Ecto neural progenitor cell (in vitro differentiated cells): ENCODE measurements around the gene CD163L1.
A peak's percentile ranks its signal among the peaks of the same experiment; 100 is the strongest.
"Not testable (repeated sequence)": the region's sequence is repeated elsewhere in the genome, so short reads cannot be mapped to it uniquely, and the experiment has no call there.

ENCODE experiments used
- DNase-seq: peaks from one replicate; pipeline ENCODE4 v3.0.0-alpha.2; 2018; ENCODE audit warnings: low spot score

CD163L1 gene

DNA sequence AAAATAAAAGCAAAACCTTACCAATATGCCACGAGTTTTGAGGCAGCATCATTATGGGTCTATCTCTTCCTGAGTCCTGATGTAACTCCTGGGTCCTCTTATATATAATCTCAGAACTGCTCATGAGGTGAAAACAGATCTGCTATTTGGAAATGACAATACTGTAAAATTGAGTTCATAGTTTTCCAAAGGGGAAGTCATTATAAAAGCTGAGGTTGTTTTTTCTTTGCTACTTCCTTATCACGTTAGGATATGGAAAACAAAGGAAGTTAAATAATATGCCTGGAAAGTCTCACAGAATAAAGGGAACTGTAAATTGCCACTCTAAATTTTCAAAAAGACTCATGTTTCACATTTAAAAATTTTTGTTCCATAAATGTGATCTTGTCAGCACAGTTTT lies at the start of gene CD163L1:
Gene CD163L1, minus strand, starts transcription at position 78 of the 400 bp plus-strand sequence. Its CDS starts 26 bp downstream, at position 52.
- no peak for DNase-seq

DNA sequence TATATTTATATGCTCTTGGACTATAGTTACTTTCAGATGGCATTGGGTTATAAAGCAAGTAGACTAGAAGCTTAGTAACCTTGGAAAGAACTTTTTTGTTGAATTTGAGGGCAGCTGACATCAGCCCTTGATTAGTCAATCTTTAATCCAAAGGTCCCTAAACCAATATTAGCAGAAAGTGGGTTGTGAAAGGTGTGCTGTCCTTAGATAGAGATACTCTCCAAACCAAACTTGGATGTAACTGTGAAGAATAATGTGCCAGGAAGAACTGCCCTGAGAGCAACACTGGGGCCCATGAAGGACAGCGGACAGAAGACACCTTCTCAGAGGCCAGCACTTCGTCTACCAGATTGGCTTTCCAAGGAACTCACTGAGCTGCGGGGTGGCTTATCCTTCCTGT lies 49.1 kb upstream of the CD163L1 start:
- no peak for DNase-seq

DNA sequence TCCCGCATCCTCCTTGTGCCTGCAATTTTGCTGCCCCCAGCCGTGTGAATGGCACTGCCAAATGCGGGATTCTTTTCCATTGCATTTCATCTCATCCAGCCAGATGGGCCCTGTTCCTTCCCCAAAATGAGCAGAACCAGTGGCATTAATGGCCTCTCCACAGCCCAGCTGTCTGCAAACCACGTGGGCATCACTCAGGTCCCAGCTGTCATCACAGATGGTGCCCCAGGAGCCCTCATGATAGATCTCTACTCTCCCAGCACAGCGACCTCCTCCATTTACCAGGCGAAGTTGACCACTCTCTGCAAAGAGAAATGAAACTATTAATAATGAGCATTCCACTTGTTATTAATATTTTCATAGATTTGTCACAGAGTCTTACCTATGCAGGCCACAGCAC lies 42.6 kb upstream of the CD163L1 start:
- DNase-seq, result no peak

DNA sequence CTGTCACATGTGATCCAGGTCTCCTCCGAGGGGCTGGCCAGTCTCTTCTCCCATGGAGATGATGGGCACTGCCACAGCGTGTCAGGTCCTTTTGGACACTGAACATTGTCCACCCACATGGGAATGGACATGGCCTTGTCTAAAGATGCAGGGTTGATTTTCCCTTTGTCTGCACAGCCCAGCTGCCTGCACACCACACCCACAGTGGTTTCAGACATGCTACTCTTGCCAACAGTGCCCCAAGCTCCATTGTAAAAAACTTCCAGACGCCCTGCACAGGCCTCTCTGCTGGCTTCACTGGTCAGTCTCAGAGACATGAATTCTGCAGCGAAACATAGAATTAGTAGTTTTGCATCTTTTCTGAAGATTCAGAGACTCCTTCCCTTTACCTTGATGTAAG lies 41.1 kb upstream of the CD163L1 start:
- DNase-seq, result no peak

DNA sequence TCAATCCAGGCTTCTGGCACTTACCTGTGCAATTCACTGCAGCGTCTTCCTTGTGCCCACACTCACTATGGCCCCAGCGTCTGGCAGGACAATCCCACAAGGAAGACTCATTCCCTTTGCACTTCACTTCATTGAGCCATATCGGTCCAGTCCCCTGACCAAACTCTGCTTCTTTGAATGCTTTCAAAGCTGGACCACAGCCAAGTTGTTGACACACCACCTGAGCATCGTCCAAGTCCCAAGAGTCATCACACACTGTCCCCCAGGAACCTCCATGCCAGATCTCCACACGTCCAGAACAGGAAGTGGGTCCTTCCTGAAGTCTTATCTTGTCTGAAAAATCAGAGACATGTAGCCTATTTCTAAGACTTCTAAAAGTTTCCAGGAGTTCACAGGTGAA lies 39.4 kb upstream of the CD163L1 start:
- no peak for DNase-seq

DNA sequence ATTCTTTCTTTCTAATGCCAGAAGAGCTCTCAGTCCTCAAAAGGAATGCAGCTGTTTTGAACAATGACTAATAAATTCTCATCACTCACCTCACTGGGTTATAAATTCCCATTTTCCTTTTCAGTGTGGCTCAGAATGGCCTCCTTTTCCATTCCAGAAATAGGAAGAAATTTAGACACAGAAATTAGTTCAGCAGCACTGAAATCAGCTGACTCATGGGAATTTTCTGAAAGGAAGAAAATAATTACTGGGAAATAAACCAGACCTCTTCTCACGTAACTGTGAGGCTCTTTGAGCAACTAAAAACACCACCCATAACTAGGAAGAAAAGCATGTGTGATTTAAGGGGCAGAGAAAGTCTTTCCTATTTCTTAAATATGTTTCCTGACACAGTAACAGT lies 35.8 kb upstream of the CD163L1 start:
- DNase-seq, result no peak

DNA sequence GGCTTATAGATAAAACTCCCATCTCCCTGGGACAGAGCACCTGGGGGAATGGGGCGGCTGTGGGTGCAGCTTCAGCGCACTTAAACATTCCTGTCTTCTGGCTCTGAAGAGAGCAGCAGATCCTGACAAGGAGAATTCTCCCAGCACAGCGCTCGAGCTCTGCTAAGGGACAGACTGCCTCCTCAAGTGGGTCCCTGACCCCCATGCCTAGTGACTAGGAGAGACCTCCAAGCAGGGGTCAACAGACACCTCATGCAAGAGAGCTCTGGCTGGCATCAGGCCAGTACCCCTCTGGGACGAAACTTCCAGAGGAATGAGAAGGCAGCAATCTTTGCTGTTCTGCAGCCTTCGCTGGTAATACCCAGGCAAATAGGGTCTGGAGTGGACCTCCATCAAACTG lies 28.1 kb upstream of the CD163L1 start:
- DNase-seq, result no peak

DNA sequence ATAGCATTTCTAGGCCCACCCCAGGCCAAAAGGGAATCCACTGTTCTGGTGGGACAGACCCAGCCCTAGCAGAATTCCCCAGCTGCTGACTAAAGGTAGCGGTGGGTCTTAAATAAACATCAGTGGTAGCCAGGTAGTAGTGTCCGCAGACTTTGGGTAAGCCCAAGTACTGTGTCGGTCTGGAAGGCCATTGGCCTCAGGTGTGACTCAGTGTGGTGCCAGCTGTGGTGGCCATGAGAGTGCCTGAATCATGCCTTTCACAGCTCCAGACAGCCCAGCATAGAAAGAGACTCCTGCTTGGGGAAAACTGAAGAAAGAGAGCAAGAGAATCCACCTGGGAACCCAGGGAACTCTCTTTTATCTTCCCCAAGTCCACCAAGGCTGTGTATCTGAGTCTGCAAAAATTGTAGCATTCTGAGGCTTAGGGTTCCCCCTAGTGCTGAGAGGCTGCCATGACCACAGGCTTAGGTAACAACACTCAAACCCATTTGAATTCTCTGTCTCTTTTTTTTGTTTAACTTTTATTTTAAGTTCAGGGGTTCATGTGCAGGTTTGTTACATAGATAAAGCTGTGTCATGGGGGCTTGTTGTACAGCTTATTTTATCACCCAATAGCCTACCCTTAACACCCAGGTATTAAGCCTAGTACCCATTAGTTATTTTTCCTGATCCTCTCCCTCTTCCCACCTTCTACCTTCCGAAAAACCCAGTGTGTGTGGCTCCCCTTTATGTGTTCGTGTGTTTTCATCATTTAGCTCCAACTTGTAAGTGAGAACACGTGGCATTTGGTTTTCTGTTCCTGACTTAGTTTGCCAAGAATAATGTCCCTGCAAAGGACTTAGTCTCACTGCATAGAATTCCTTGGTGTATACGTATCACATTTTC lies 16.7 kb upstream of the CD163L1 start:
- DNase-seq, result peak; percentile 71

DNA sequence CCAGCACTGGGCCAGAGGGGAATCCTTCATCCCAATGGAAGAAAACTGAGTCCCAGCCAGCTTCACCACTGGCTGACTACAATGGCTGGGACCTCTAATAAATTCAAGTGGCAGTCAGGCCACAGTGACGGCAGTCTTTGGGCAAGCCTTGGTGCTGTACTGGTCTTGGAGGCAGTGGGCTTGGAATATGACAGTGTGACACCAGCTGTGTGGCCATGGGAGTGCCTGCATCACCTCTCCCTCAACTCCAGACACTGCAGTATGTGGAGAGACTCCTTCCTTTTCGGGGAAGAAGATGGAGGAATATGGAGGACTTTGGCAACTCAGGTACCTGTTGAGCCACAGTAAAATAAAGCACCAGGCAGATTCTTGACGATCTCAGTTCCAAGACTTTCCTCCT lies 16.0 kb upstream of the CD163L1 start:
- no peak for DNase-seq

DNA sequence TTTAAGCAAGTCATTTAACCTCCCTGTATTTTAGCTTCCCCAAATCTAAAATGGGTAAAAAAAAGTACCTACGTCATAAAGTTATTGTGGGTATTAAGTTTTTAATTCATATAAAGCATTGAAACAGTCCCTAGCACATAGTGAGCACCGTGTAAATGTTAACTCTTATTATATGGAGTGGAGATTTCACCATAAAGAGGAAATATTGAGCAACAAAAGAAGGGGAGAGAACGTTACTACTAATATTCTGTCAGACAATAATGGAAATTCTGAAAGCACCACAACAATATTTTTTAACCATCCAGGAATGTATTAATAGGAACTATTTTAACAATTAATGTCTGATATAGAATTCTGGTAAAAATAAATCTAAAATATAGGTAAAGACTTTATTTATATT lies 7.8 kb upstream of the CD163L1 start:
- no peak for DNase-seq

DNA sequence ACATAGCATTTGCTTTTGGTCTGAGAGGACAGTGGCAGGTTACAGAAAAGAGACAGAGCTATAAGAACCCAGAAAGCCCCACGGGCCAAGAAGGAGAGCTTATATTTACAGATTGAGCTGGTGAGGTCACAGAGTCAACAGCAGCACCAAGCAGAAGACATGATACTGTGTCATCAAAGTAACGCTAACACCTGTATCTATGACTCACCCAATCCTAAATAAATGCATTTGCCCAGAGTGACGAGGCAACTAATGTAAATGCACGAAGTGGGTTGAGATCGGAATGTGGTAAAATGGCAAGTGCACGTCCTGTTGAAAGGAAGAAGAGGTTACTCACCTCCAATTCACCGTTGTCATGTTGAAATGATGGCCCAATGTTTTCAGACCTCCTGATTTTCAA lies 6.7 kb upstream of the CD163L1 start:
- no peak for DNase-seq

DNA sequence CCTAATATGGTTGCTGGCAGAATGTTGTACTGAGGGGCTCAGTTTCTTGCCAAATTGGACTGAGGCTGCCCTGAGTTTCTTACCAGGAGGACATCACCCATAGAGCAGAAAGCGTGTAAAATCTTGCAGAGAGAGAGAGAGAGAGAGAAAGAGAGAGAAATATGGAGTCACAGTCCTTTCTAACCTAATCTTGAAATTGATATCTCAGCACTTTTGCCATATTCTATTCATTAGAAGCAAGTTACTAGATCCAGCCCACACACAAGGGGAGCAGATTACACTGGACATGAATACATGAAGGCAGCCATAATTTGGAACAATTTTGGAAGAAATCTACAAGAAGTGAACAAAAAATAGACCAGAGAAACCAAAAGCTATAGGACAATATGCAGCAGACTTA lies 4.1 kb upstream of the CD163L1 start:
- DNase-seq, result no peak

DNA sequence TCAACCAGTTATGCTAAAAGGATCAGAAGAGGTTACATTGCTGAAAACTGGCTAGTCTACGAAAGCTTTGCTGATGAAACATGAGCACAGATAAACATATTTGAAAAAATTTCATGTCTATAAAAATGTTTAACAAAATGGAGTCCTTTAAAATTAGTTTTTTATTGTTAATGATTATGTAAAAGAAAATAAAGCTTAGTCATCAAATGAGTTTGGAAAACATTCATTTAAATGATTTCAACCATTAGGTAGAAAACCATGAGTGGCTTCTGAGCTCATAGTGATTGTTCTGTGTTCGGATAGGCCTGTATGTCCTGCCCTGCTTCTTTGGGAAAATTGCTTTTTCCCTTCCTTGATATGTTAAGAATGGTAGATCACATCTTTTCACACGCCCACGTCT lies 584 bp upstream of the CD163L1 start:
- DNase-seq, result no peak

DNA sequence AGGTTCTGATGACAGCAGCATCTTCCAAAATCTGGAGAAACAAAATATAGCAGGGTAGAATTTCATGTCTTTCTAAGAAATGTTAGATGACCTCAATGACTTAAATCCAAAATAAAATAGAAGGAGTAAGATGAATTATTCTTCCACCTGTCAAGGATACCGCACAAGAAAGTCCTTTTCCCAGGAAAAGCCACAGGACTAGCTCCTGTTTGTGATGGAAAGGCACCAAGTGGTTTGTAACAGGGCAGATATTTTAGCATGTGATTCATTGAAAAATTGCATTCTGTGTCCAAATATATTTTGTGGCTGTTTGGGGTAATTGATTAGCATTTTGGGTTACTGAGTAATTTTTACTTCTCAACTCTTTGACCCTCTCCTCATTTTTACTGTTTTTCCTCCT lies 2.7 kb downstream of the CD163L1 start:
- no peak for DNase-seq

DNA sequence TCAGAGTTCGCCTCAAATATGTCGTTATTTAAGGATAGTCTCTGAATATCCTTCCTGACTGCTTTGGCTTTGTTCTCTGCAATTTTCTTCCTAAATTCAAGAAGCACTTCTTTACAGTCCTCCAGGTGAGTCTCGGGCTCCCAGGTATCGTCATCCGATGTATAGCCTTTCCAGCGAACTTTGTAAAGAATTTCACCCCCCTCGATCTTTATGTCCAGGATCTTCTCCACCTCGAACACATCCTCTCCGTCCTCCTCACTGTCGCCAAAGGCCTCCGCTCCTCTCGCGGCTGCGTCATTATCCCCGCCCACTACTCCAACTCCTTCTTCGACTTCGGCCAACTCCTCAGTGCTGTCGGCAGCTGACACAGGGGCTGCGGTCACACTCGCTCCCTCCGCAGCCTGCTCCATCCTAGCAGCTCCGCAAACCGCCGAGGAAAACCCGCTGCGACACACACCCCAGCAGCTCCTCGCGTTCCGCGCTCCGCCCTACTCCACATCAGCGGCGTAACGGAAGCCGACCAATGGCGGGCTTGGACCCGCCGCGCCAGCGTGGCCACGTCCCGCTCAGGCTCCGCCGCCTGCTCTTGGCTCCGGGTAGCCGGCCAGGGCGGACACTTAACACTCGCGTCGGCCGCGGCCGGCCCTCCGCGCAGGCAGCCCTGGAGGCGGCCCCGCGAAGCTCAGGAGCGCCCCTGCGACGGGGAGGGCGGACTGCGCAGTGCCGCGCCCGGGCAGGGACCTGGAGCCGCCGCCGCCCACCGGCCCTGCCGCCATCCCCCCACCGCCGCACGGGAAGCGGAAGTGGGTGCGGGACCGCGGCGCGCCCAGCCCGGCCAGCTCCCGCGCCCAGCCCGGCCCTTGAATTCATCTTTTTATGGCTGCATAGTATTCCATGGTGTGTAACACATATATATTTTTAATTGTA lies 4.1 kb downstream of the CD163L1 start:
- peak; percentile 91 for DNase-seq

DNA sequence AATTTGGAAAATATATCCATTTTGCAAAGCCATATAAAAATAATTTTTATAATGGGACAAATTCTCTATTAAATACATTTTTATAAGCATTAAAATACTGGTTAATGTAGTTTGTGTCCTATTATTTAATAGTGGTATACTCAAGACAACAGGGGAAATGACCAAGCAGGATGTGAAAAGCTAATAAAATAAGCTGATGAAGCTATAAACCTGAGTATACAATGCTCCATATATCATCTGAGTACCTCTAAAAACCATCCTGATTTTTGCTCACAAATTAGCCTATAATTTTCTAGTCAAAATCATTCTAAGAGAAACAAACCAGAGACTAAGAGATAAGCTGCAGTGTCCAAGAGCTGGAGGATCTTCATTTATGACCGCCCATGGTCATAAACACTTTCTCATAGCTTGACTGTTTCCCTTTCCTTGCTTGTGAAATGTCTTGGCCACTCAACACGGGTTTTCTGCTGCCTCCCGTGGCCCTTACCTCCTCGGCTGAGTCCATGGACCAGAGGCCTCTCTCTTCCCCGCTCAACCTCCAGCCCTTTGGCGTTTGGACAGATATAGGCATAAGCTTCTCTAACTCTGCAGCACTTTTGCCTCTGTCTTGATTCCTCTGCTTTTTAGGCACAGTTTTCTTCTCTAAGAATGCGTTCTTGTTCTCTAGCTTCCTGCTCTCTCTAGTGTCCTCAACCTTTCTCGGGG lies 5.5 kb downstream of the CD163L1 start:
- not testable (repeated sequence) for DNase-seq

DNA sequence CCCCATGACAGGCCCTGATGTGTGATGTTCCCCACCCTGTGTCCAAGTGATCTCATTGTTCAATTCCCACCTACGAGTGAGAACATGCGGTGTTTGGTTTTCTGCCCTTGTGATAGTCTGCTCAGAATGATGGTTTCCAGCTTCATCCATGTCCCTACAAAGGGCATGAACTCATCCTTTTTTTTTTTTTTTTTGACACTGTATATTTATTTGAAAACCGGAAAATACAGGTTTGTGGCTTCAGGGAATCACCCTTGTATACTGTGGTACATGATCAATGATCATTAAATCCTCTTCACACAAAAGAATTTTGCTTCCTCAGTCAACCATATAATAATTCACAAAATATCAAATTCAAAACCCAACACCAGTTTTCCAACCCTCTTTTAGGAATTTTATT lies 6.5 kb downstream of the CD163L1 start:
- DNase-seq, result not testable (repeated sequence)

DNA sequence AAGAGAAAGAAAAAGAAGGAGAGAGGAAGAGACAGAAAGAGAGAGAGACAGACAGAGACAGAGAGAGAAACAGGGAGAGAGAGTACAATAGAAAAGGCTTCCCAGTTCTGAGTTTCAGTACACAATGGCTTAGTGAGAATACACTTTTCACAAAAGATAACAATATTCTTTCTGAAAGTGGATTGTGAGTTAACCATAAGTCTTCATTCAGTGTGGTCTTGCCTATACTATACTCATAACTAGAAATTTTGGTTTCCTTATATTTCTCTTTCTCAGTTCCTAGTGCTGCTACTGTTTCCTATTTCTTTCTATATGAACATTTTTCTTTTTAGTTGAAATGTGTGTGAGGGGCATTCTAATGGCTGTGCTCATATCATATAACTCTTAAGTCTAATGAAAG lies 9.3 kb downstream of the CD163L1 start:
- no peak for DNase-seq

DNA sequence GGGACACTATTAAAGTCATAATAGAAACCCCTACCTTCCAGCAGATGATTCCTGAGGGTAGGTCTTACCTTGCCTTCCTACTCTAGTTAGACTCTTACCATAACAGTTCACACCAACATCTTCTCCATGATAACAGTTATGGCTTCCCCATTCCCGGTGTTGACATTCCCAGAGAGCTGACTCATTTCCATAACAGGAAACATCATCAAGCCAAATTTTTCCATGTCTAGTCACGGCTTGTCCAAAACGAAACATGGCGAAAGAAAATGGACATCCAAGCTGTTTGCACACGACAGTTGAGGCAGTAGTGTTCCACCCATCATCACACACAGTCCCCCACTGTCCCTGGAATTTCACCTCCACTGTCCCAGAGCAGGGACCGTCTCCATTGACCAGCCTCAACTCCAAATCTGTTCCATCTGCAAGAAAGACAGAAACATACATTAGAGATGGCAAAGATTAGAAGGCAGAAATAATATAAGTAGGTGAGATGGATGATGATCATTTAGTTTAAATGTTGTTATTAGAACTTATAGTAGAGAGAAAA lies 10.6 kb downstream of the CD163L1 start:
- DNase-seq, result no peak

DNA sequence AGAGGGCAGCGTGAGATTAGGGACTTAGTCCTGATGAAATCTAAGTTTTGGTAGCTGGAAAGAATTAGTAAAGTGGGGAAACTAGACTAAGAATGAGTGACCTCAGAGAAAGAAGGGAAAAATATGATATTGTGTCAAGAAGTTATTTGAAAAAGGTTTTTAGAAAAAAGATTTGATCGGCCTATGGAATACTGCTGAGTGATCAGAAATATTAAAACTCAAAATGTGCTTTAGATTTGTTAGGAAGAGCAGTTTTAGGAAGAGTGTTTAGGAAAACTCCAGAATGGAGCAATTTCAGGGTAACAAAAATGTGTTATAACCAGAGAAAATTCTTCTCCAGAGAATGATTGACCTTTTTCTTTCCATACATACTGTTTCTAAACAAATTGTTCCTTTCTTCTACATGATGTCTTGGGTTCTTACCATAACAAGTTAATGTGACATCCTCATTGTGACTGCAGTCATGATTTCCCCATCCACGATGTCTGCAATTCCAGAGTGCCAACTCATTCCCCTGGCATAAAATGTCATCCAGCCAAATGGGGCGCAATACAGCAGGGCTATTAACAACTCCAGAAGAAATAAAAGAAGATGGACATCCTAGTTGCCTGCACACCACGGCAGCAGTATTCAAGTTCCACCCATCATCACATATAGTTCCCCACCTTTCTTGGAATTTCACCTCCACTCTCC lies 11.8 kb downstream of the CD163L1 start:
- DNase-seq, result no peak

DNA sequence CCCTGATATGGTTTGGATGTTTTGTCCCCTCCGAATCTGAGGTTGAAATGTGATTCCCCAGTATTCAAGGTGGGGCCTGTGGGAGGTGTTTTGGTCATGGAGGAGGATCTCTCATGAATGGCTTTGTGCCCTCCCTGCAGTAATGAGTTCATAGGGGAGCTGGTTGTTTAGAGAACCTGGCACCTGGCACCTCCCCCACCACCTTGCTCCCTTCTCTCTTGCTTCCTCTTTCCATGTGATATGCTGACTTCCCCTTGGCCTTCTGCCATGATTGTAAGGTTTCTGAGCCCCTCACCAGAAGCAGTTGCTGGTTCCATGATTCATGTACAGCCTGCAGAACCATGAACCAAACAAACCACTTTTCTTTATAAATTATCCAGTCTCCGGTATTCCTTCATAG lies 32.6 kb downstream of the CD163L1 start:
- DNase-seq, result no peak

DNA sequence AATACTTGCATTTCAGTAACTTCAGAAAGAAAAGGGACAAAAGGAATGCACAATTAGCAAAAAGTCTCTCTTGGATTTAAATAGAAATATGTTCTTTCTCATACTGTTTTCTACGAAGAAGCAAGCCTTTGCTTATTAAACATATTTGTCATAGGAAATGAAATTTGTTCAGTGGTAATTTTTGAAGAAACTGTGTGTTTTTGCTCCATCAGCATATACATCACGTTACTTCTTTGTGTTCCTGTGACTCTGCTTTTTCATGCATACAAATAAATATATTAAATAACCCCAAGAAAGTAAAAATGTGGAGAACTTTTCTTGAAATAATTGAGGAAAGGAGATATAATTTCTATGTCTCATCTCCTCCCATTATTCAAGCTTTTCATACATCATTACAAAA lies 39.7 kb downstream of the CD163L1 start:
- DNase-seq, result no peak
